HUES48 (cell line): ENCODE results near the gene ZNF710.
"Not testable (repeated sequence)": the region's sequence is repeated elsewhere in the genome, so short reads cannot be mapped to it uniquely, and the experiment has no call there.

Experiments
- H3K27ac ChIP-seq: one replicate; pipeline ENCODE4 v1.7.0; 2013; ENCODE audit warnings: low read depth, low read length, inconsistent platforms
- H3K27me3 ChIP-seq: 2 replicates; pipeline ENCODE4 v1.6.1; 2013; ENCODE audit warnings: mild to moderate bottlenecking, low read length; ENCODE audit not compliant: control insufficient read depth, insufficient read depth
- H3K36me3 ChIP-seq: 2 replicates; pipeline ENCODE4 v1.6.1; 2013; ENCODE audit warnings: low read length; ENCODE audit not compliant: control insufficient read depth, insufficient read depth
- H3K4me1 ChIP-seq: 2 replicates; pipeline ENCODE4 v1.6.1; 2013; ENCODE audit warnings: mild to moderate bottlenecking, low read length; ENCODE audit not compliant: control insufficient read depth, insufficient read depth
- H3K4me3 ChIP-seq: 2 replicates; pipeline ENCODE4 v1.5.1; 2013; ENCODE audit warnings: mild to moderate bottlenecking, low read depth, low read length
- H3K9ac ChIP-seq: 2 replicates; pipeline ENCODE4 v1.6.1; 2013; ENCODE audit warnings: mild to moderate bottlenecking, low read depth, low read length, moderate library complexity
- H3K9me3 ChIP-seq: 2 replicates; pipeline ENCODE4 v1.6.1; 2013; ENCODE audit warnings: low read length; ENCODE audit not compliant: control insufficient read depth, insufficient read depth

ZNF710 gene

GRCh38 chr15:90062023-90062442, 60.9 kb downstream of the ZNF710 start:
- Histone ChIP-seq H3K27me3 (no peaks in the 10 kb centered on the region), H3K9ac (0 out of 2 replicates have a peak overlapping the region, but pooled peaks have one; percentile 23), H3K4me3 (no peak overlapping the region; the same call in 1 of the 2 replicates), H3K36me3 (no peaks in the 10 kb centered on the region), H3K4me1 (peaks cover 45% of the 10 kb centered on the region), H3K27ac (peak overlapping the region; percentile 73), H3K9me3 (no peaks in the 10 kb centered on the region)

DNA sequence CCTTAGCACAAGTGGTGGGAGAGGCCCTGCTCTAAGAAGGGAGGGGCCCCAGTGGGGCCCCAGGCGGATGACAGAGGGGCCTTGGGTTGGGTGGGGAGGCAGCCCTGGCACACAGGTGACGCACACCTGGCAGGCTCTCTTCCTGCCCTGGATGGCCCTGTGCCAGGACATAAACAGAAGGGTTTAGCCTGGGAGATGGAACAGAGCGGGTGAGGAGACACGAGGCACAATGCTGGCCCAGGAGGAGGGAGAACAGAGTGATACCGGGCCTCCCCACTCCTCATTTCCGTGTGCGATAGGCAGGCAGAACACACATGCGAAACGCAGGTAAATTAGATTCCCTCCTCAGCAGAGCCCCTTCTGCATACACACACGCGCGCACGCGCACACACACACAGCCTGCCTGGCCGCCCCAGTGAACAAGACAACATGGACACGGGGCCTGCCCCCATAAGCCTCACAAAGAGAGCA, 61.4 kb downstream of the ZNF710 start:
- Histone ChIP-seq H3K36me3 (peaks cover 3% of the 10 kb centered on the region; the same call in 1 of the 2 replicates), H3K9ac (peak overlapping the region; percentile 24; the same call in 1 of the 2 replicates), H3K4me3 (no peak overlapping the region; the same call in 1 of the 2 replicates), H3K4me1 (peaks cover 45% of the 10 kb centered on the region), H3K27ac (peak overlapping the region; percentile 73), H3K27me3 (no peaks in the 10 kb centered on the region), H3K9me3 (no peaks in the 10 kb centered on the region)

GRCh38 chr15:90062973-90063769, 62.0 kb downstream of the ZNF710 start:
- Histone ChIP-seq H3K9ac (peak overlapping the region; percentile 24; the same call in 1 of the 2 replicates), H3K36me3 (peaks cover 9% of the 10 kb centered on the region; the same call in 1 of the 2 replicates), H3K9me3 (no peaks in the 10 kb centered on the region), H3K4me3 (no peak overlapping the region), H3K27ac (peak overlapping the region; percentile 73), H3K27me3 (no peaks in the 10 kb centered on the region), H3K4me1 (peaks cover 45% of the 10 kb centered on the region)

GRCh38 chr15:90063770-90064247, 62.7 kb downstream of the ZNF710 start:
- Histone ChIP-seq H3K36me3 (peaks cover 14% of the 10 kb centered on the region; the same call in 1 of the 2 replicates), H3K4me3 (no peak overlapping the region), H3K9ac (no peak overlapping the region; the same call in 1 of the 2 replicates), H3K9me3 (no peaks in the 10 kb centered on the region), H3K4me1 (peaks cover 44% of the 10 kb centered on the region), H3K27ac (peak overlapping the region; percentile 53), H3K27me3 (no peaks in the 10 kb centered on the region)

GRCh38 chr15:90064911-90065681, 64.0 kb downstream of the ZNF710 start:
- no peaks in the 10 kb centered on the region for H3K9me3 ChIP-seq
- no peak overlapping the region for H3K4me3 ChIP-seq
- peaks cover 18% of the 10 kb centered on the region; the same call in 1 of the 2 replicates for H3K36me3 ChIP-seq
- H3K27me3 ChIP-seq: no peaks in the 10 kb centered on the region
- no peak overlapping the region for H3K27ac ChIP-seq
- no peak overlapping the region for H3K9ac ChIP-seq
- peaks cover 34% of the 10 kb centered on the region for H3K4me1 ChIP-seq

- H3K9ac ChIP-seq: no peak overlapping the region
Observed at GRCh38 chr15:90065682-90066049, 64.5 kb downstream of the ZNF710 start.

GRCh38 chr15:90067181-90067952, 66.2 kb downstream of the ZNF710 start:
- no peaks in the 10 kb centered on the region for H3K27me3 ChIP-seq
- H3K9ac ChIP-seq: no peak overlapping the region
- H3K36me3 ChIP-seq: peaks cover 20% of the 10 kb centered on the region; the same call in 1 of the 2 replicates
- no peaks in the 10 kb centered on the region for H3K9me3 ChIP-seq
- H3K27ac ChIP-seq: no peak overlapping the region
- no peak overlapping the region for H3K4me3 ChIP-seq
- peaks cover 22% of the 10 kb centered on the region for H3K4me1 ChIP-seq

More at GRCh38 chr15:90065682-90066049, 64.5 kb downstream of the ZNF710 start:
- no peak overlapping the region for H3K4me3 ChIP-seq
- H3K36me3 ChIP-seq: peaks cover 18% of the 10 kb centered on the region; the same call in 1 of the 2 replicates
- H3K27me3 ChIP-seq: no peaks in the 10 kb centered on the region
- H3K4me1 ChIP-seq: peaks cover 34% of the 10 kb centered on the region
- H3K9me3 ChIP-seq: no peaks in the 10 kb centered on the region
- H3K27ac ChIP-seq: no peak overlapping the region

DNA sequence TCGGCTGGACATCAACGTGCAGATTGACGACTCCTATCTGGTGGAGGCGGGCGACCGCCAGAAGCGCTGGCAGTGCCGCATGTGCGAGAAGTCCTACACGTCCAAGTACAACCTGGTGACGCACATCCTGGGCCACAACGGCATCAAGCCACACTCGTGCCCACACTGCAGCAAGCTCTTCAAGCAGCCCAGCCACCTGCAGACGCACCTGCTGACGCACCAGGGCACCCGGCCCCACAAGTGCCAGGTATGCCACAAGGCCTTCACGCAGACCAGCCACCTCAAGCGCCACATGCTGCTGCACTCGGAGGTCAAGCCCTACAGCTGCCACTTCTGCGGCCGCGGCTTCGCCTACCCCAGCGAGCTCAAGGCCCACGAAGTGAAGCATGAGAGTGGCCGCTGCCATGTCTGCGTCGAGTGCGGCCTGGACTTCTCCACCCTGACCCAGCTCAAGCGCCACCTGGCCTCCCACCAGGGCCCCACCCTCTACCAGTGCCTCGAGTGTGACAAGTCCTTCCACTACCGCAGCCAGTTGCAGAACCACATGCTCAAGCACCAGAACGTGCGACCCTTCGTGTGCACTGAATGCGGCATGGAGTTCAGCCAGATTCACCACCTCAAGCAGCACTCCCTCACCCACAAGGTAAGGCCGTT, 67.0 kb downstream of the ZNF710 start:
- Histone ChIP-seq H3K27ac (no peak overlapping the region), H3K4me3 (no peak overlapping the region), H3K36me3 (peaks cover 23% of the 10 kb centered on the region; the same call in 1 of the 2 replicates), H3K9ac (no peak overlapping the region), H3K4me1 (peaks cover 15% of the 10 kb centered on the region), H3K27me3 (no peaks in the 10 kb centered on the region), H3K9me3 (no peaks in the 10 kb centered on the region)

DNA sequence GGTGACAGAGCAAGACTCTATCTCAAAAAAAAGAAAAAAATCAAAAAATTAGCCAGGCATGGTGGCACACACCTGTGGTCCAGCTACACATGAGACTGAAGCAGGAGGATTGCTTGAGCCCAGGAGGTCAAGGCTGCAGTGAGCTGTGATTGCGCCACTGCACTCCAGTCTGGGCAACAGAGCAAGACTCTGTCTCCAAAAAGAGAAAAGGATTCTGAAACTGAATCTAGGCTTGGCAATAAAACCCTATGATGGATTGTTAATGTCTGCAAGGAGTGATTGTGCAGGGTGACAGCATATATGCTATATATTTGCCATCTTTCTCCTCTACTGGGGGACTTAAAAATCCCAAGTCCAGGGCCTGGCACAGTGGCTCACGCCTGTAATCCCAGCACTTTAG, 69.5 kb downstream of the ZNF710 start:
- not testable (repeated sequence) for H3K4me1 ChIP-seq, H3K27me3 ChIP-seq, H3K9me3 ChIP-seq, H3K4me3 ChIP-seq, H3K27ac ChIP-seq, H3K9ac ChIP-seq
- H3K36me3 ChIP-seq: peaks cover 32% of the 10 kb centered on the region
